ENCODE measurements around the gene SIX1.

The SIX1 gene

GRCh38 chr14:60661721-60662120 lies 12.4 kb upstream of the SIX1 start:
- TF ChIP-seq CTCF (IDR thresholded peaks at IDR 0.05; ENCODE audit: insufficient read depth, low read depth, low read length, missing control alignments), result no peak
- DNase-seq (ENCODE audit: low read depth), result no peak
- H3K4me3 ChIP-seq (ENCODE audit: low read depth, low read length), result no peak overlapping the region

GRCh38 chr14:60658909-60659585 lies 9.8 kb upstream of the SIX1 start:
- H3K4me3 ChIP-seq (ENCODE audit: low read depth, low read length), result no peak overlapping the region
- TF ChIP-seq CTCF (IDR thresholded peaks at IDR 0.05; ENCODE audit: insufficient read depth, low read depth, low read length, missing control alignments), result no peak

GRCh38 chr14:60658211-60658690 lies 9.0 kb upstream of the SIX1 start:
- DNase-seq (ENCODE audit: low read depth), result no peak
- no peak for TF ChIP-seq CTCF (IDR thresholded peaks at IDR 0.05; ENCODE audit: insufficient read depth, low read depth, low read length, missing control alignments)
- H3K4me3 ChIP-seq (ENCODE audit: low read depth, low read length), result peak overlapping the region; percentile 85

More at GRCh38 chr14:60658909-60659585, 9.8 kb upstream of the SIX1 start:
- DNase-seq (ENCODE audit: low read depth), result no peak

GRCh38 chr14:60657456-60658210 lies 8.4 kb upstream of the SIX1 start:
- TF ChIP-seq CTCF (IDR thresholded peaks at IDR 0.05; ENCODE audit: insufficient read depth, low read depth, low read length, missing control alignments), result no peak
- peak; percentile 23 for DNase-seq (ENCODE audit: low read depth)
- H3K4me3 ChIP-seq (ENCODE audit: low read depth, low read length), result peak overlapping the region; percentile 85

GRCh38 chr14:60656686-60657455 lies 7.6 kb upstream of the SIX1 start:
- peak; percentile 54 for TF ChIP-seq CTCF (IDR thresholded peaks at IDR 0.05; ENCODE audit: insufficient read depth, low read depth, low read length, missing control alignments)
- H3K4me3 ChIP-seq (ENCODE audit: low read depth, low read length), result peak overlapping the region; percentile 85
- peak; percentile 91 for DNase-seq (ENCODE audit: low read depth)

- H3K4me3 ChIP-seq (ENCODE audit: low read depth, low read length), result peak overlapping the region; percentile 85
- DNase-seq (ENCODE audit: low read depth), result no peak
- TF ChIP-seq CTCF (IDR thresholded peaks at IDR 0.05; ENCODE audit: insufficient read depth, low read depth, low read length, missing control alignments), result no peak
Measured at GRCh38 chr14:60655898-60656685, 6.8 kb upstream of the SIX1 start.
